Measurements from ENCODE around the gene ZNF217. TPM values are rescaled to one million over a fixed set of nuclear protein-coding genes. Genes with fewer than 3 reads are reported as not detected.
A peak's percentile ranks its signal among the peaks of the same experiment; 100 is the strongest.
"Not testable (repeated sequence)": the region's sequence is repeated elsewhere in the genome, so short reads cannot be mapped to it uniquely, and the experiment has no call there.

The ZNF217 gene
- total RNA-seq, 2 donors from 2014 or later = 58.6 to 62.0 TPM

DNA sequence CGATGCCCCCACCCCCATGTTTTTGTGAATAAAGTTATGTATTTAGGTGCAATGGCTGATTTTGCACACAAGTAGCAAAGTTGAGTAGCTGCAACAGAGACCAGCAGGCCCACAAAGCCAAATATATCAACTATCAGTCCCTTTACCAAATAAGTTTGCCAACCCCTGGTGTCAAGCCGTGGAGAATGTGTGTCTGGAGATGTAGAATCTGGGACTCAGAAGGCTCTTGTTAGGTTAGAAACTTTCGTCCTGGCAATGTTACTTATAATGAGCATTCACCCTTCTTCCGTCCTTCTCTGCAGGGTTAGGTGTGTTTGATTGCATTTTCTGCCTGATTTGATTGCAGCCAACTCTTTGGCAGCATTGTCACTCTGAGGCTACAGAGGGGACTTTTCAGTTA, 57.8 kb downstream of the ZNF217 start:
- H3K27ac Mint-ChIP-seq = no peak overlapping the region
- no peak for DNase-seq (ENCODE audit: low spot score in 2 of 2)
- no peak for ATAC-seq
- H3K36me3 Mint-ChIP-seq = no peaks in the 10 kb centered on the region
- no peaks in the 10 kb centered on the region for H3K9me3 Mint-ChIP-seq

DNA sequence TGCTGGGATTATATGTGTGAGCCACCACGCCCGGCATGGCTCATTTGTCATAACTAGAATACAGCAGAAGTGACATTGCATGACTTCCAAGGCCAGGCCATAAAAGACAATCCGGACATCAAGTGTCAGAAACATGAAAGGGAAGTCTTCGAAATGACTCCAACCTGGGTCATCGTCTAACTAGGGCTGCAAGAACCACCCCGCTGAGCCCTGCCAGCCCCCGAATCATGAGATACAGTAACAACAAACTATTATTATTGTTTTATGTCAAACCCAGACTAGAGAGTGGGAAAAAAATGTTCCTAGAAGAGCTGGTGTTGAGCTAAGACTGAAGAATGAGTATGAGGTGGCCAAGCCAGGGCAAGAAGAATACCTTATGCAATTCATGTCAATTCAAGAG, 59.6 kb downstream of the ZNF217 start:
- ATAC-seq = no peak
- no peak for DNase-seq (ENCODE audit: low spot score in 2 of 2)

DNA sequence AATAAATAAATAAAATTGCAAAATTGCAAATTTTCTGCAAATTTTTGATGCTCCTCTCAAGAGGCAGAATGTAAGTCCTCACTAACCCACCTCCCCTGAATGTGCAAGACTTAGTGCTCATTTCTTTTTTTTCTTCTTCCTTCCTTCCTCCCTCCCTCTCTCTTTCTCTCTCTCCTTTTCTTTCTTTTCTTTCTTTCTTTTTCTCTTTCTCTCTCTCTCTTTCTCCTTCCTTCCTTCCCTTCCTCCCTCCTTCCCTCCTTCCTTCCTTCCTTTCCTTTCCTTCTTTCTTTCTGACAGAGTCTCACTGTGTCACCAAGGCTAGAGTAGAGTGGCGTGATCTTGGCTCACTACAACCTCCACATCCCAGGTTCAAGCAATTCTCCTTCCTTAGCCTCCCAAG, 60.1 kb downstream of the ZNF217 start:
- H3K36me3 Mint-ChIP-seq = no peaks in the 10 kb centered on the region
- DNase-seq (ENCODE audit: low spot score in 2 of 2) (no peak), ATAC-seq (no peak)
- H3K9me3 Mint-ChIP-seq = peaks cover 0 to 5% of the 10 kb centered on the region in 2 donors
- H3K27ac Mint-ChIP-seq = no peak overlapping the region

More for the DNA sequence above, 59.6 kb downstream of the ZNF217 start:
- Mint-ChIP-seq H3K36me3 (no peaks in the 10 kb centered on the region), H3K27ac (no peak overlapping the region), H3K9me3 (peaks cover 0 to 5% of the 10 kb centered on the region in 2 donors)

DNA sequence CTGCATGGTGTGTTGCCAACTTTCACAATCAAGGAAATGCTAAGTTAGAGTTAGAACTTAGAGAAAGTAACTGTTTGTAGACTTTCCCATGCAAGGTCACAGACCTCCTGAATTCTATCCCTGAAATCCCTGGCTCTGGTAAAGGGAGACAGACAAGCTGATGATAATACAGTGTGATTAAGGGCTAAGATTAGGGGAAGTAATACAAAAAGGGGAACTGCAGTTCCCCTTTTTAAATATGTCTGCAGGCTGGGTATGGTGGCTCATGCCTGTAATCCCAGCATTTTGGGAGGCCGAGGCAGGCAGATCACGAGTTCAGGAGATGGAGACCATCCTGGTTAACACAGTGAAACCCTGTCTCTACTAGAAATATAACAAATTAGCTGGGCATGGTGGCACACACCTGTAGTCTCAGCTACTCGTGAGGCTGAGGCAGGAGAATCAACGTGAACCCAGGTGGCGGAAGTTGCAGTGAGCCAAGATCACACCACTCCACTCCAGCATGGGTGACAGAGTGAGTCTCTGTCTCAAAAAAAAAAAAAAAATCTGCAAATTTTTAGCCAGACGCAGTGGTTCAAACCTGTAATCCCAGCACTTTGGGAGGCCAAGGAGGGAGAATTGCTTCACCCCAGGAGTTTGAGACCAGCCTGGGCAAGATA, 60.9 kb downstream of the ZNF217 start:
- not testable (repeated sequence) for ATAC-seq; H3K9me3 Mint-ChIP-seq; DNase-seq (ENCODE audit: low spot score in 2 of 2); H3K36me3 Mint-ChIP-seq; H3K27ac Mint-ChIP-seq

DNA sequence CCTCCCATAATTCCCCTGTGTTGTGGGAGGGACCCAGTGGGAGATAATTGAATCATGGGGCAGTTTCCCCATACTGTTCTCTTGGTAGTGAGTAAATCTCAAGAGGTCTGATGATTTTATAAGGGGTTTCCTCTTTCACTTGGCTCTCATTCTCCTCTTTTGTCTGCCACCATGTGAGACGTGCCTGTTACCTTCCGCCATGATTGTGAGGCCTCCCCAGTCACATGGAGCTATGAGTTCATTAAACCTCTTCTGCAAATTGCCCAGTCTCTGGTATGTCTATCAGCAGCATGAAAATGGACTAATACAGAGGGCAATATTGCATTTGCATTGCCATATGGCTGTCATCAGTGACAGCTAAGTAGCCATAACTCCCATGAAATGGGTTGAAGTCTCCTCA, 63.2 kb downstream of the ZNF217 start:
- no peak overlapping the region for H3K27ac Mint-ChIP-seq
- no peaks in the 10 kb centered on the region for H3K36me3 Mint-ChIP-seq
- DNase-seq (ENCODE audit: low spot score in 2 of 2) (no peak), ATAC-seq (no peak)
- H3K9me3 Mint-ChIP-seq = peaks cover 0 to 5% of the 10 kb centered on the region in 2 donors

DNA sequence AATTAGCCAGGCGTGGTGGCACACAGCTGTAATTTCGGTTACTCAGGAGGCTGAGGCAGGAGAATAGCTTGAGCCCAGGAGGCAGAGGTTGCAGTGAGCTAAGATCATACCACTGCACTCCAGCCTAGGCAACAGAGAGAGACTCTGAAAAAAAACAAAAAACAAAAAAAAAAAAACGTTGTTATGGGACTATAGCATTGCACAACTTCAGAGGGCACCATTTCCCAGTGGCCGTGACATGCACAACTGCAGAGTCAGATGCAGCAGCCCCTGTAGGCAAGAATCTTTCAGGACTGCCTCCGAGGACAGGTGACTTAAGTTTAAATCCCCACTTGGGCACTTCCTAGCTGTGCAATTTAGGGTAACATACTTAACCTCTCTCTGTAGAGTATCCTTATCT, 64.0 kb downstream of the ZNF217 start:
- no peak overlapping the region for H3K27ac Mint-ChIP-seq
- DNase-seq (ENCODE audit: low spot score in 2 of 2) (no peak), ATAC-seq (no peak)
- peaks cover 0 to 5% of the 10 kb centered on the region in 2 donors for H3K9me3 Mint-ChIP-seq
- H3K36me3 Mint-ChIP-seq = no peaks in the 10 kb centered on the region

DNA sequence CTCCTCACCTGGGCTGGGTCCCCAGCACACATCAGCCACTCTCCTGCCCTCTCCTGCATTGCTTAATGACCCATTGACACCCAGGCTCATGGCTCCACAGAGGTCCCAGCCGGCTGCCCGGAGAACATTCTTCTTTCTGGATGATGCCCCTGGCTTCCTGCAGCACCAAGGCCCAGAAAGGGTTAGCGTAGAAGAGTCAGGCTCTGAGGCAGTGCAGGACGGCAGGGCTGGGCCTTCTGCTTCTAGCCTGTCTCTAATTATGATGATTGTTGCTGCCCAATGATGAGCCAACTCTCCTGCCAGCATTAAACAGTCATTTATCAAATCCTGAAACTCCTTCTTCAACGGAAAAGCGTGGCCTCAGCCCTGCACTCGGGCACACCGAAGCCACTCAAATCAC, 66.4 kb downstream of the ZNF217 start:
- Mint-ChIP-seq H3K36me3 (no peaks in the 10 kb centered on the region), H3K9me3 (peaks cover 0 to 5% of the 10 kb centered on the region in 2 donors), H3K27ac (peak overlapping the region in 1 of 2 donors; percentile 50)
- ATAC-seq = no peak
- DNase-seq (ENCODE audit: low spot score in 2 of 2) = no peak

DNA sequence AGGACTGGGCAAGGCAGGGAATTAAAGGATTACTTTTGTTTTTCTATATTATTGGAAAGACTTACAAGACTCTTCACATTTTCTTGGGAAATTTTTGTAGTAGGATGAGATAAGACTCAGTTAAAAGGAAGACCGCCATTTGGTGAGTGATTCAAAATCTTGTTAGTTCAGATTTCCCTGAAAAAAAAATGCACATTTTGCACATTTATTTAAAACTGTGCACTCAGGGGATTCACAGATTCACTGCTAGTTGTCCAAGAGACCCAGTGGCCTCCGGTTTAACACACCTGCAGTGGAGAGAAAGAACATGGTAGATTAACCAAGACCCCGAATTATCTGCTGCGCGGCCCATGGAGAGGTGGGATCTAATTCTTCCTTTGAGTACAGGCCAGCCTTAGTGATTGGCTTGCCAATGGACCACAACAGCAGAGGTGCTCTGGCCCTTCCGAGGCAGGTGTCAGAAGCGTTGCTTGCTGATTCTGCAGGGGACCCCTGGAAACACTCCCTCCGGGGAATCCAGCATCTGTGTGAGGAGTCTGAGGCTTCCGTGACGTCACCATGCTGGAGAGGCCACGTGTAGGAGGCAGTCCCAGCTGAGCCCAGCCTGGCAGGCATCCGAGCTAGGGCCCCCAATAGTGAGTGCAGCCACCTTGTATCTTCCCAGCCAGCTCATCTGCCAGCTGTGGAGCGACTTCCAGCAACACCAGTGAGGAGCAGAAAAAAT, 68.9 kb downstream of the ZNF217 start:
- DNase-seq (ENCODE audit: low spot score in 2 of 2) (no peak), ATAC-seq (no peak)
- Mint-ChIP-seq H3K36me3 (no peaks in the 10 kb centered on the region), H3K9me3 (no peaks in the 10 kb centered on the region), H3K27ac (no peak overlapping the region)

DNA sequence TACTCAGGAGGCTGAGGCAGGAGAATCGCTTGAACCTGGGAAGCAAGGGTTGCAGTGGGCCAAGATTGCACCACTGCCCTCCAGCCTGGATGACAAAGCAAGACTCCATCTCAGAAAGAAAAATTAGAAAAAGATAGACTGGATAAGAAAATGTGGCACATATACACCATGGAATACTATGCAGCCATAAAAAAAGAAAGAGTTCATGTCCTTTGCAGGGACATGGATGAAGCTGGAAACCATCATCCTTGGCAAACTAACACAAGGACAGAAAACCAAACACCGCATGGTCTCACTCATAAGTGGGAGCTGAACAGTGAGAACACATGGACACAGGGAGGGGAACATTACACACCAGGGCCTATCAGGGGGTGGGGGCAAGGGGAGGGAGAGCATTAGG, 70.0 kb downstream of the ZNF217 start:
- DNase-seq (ENCODE audit: low spot score in 2 of 2); ATAC-seq; H3K36me3 Mint-ChIP-seq; H3K27ac Mint-ChIP-seq; H3K9me3 Mint-ChIP-seq: not testable (repeated sequence)

DNA sequence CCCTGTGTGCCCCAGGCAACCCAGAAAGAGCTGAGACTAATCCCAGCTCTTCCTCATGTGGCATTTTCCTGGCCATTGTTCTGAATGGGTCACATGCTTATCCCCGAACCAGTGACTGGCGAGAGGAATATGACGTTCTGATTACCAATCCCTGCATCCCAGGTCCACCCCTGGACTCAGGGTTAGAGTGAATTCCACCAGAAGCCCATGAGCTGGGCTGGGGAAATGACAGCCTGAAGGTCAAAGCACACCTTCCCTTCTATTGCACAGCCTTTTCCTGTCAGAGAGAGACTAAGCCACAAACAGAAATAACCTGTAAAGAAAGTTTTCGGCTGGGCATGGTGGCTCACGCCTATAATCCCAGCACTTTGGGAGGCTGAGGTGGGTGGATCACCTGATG, 70.9 kb downstream of the ZNF217 start:
- no peak for ATAC-seq
- H3K27ac Mint-ChIP-seq = no peak overlapping the region

DNA sequence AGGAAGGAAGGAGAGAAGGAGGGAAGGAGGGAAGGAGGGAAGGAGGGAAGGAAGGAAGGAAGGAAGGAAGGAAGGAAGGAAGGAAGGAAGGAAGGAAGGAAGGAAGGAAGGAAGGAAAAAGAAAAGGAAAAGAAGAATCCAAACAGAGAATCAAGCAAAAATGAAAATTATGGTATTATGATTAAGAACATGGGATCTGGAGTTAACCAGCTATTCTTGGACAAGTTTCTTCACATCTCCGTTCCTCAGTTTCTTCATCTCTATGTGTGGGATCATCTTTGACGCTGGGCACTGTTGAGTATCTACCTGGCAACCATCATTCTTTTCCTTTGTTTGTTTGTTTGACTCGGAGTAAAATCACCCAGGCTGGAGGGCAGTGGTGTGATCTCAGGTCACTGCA, 71.6 kb downstream of the ZNF217 start:
- Mint-ChIP-seq H3K9me3 (no peaks in the 10 kb centered on the region), H3K27ac (peak overlapping the region in 1 of 2 donors; percentile 61), H3K36me3 (no peaks in the 10 kb centered on the region)
- DNase-seq (ENCODE audit: low spot score in 2 of 2) (no peak), ATAC-seq (no peak)

More for the DNA sequence above, 70.9 kb downstream of the ZNF217 start:
- H3K9me3 Mint-ChIP-seq = no peaks in the 10 kb centered on the region
- no peak for DNase-seq (ENCODE audit: low spot score in 2 of 2)
- no peaks in the 10 kb centered on the region for H3K36me3 Mint-ChIP-seq

DNA sequence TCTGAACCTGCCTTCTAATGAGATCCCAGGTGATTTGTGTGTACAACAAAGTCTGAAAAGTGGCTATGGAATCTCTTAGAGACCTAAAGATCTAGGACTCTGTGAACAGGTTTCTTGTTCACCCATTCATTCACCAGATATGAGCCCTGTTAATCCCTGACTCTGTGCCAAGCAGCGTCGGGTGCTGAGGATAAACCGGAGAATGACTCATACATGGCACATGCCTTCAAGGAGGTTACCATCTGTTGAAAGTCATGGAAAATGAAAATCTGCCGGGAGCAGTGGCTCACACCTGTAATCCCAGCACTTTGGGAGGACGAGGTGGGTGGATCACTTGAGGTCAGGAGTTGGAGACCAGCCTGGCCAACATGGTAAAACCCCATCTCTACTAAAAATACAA, 72.2 kb downstream of the ZNF217 start:
- not testable (repeated sequence) for DNase-seq (ENCODE audit: low spot score in 2 of 2); H3K36me3 Mint-ChIP-seq; ATAC-seq; H3K9me3 Mint-ChIP-seq
- peak overlapping the region in 1 of 2 donors; percentile 61 for H3K27ac Mint-ChIP-seq

DNA sequence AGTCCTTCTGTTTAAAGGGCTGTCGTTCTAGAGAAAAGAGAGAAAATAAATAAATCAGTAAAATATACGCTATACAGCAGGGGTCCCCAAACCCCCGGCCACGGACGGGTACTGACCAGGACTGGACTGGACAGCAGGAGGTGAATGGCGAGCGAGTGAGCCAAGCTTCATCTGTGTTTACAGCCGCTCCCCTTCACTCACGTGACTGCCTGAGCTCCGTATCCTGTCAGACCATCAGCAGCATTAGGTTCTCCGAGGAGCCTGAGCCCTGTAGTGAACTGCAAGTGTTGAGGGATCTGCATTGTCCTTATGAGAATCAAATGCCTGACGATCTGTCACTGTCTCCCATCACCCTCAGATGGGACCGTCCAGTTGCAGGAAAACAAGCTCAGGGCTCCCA, 76.5 kb downstream of the ZNF217 start:
- DNase-seq (ENCODE audit: low spot score in 2 of 2) (no peak), ATAC-seq (no peak)
- no peak overlapping the region for H3K27ac Mint-ChIP-seq
- no peaks in the 10 kb centered on the region for H3K36me3 Mint-ChIP-seq
- no peaks in the 10 kb centered on the region for H3K9me3 Mint-ChIP-seq
